ENCODE data around the gene SPATA21. TPM values are rescaled to one million over a fixed set of nuclear protein-coding genes. Genes with fewer than 3 reads are reported as not detected.
"Not testable (repeated sequence)": the region's sequence is repeated elsewhere in the genome, so short reads cannot be mapped to it uniquely, and the experiment has no call there.

The SPATA21 gene
- total RNA-seq, 1 donor from 2014 or later: not detected

- no peaks in the 10 kb centered on the region for H3K27me3 ChIP-seq (ENCODE audit: insufficient read depth, low read length)
- H3K9ac ChIP-seq (ENCODE audit: low read length): no peak overlapping the region
- Mint-ChIP-seq H3K36me3 (ENCODE audit: low read depth, unreplicated experiment) (peaks cover 10% of the 10 kb centered on the region), H3K9me3 (ENCODE audit: unreplicated experiment) (no peaks in the 10 kb centered on the region), H3K27me3 (ENCODE audit: low read depth, unreplicated experiment) (no peaks in the 10 kb centered on the region), H3K4me1 (ENCODE audit: low read depth, unreplicated experiment) (no peaks in the 10 kb centered on the region), H3K27ac (ENCODE audit: unreplicated experiment) (no peak overlapping the region), H3K4me3 (ENCODE audit: unreplicated experiment) (no peak overlapping the region)
- FAIRE-seq (no peak), DNase-seq (ENCODE audit: low read depth) (no peak)
- H3K79me2 ChIP-seq (ENCODE audit: insufficient read depth, low read length): no peaks in the 10 kb centered on the region
- H3K9me3 ChIP-seq (ENCODE audit: insufficient read depth, low read depth, low read length): no peaks in the 10 kb centered on the region
- no peak overlapping the region for H3K4me2 ChIP-seq (ENCODE audit: low read length)
- H2AFZ ChIP-seq (ENCODE audit: low read depth, low read length): no peak overlapping the region
- H3K4me3 ChIP-seq (ENCODE audit: insufficient read depth, low read depth, low read length): no peak overlapping the region
- no peak for TF ChIP-seq CTCF (IDR thresholded peaks at IDR 0.05; ENCODE audit: insufficient read depth, low read depth, low read length)
- no peak for TF ChIP-seq EZH2 (IDR thresholded peaks at IDR 0.05; ENCODE audit: insufficient read depth, low read length)
- H4K20me1 ChIP-seq (ENCODE audit: insufficient read depth, low read length): no peaks in the 10 kb centered on the region
- no peaks in the 10 kb centered on the region for H3K36me3 ChIP-seq (ENCODE audit: insufficient read depth, low read length)
- H3K4me1 ChIP-seq (ENCODE audit: insufficient read depth, low read length): no peaks in the 10 kb centered on the region
- H3K27ac ChIP-seq (ENCODE audit: low read depth, low read length): no peak overlapping the region
Measured at GRCh38 chr1:16478091-16478490, 40.9 kb upstream of the SPATA21 start.

- peaks cover 10% of the 10 kb centered on the region for H3K36me3 ChIP-seq (ENCODE audit: insufficient read depth, low read length)
- not testable (repeated sequence) for H3K36me3 Mint-ChIP-seq (ENCODE audit: low read depth, unreplicated experiment); FAIRE-seq; H3K79me2 ChIP-seq (ENCODE audit: insufficient read depth, low read length); H3K27ac ChIP-seq (ENCODE audit: low read depth, low read length); H4K20me1 ChIP-seq (ENCODE audit: insufficient read depth, low read length); H3K9ac ChIP-seq (ENCODE audit: low read length); H2AFZ ChIP-seq (ENCODE audit: low read depth, low read length); H3K9me3 ChIP-seq (ENCODE audit: insufficient read depth, low read depth, low read length); H3K4me1 Mint-ChIP-seq (ENCODE audit: low read depth, unreplicated experiment); DNase-seq (ENCODE audit: low read depth); H3K27me3 Mint-ChIP-seq (ENCODE audit: low read depth, unreplicated experiment); H3K4me2 ChIP-seq (ENCODE audit: low read length); H3K4me3 ChIP-seq (ENCODE audit: insufficient read depth, low read depth, low read length); H3K4me1 ChIP-seq (ENCODE audit: insufficient read depth, low read length); H3K27ac Mint-ChIP-seq (ENCODE audit: unreplicated experiment); H3K4me3 Mint-ChIP-seq (ENCODE audit: unreplicated experiment); H3K9me3 Mint-ChIP-seq (ENCODE audit: unreplicated experiment); H3K27me3 ChIP-seq (ENCODE audit: insufficient read depth, low read length)
Measured at GRCh38 chr1:16475771-16476770, 38.8 kb upstream of the SPATA21 start.

- peaks cover 11% of the 10 kb centered on the region for H3K36me3 ChIP-seq (ENCODE audit: insufficient read depth, low read length)
- H3K4me3 ChIP-seq (ENCODE audit: insufficient read depth, low read depth, low read length); H3K27ac Mint-ChIP-seq (ENCODE audit: unreplicated experiment); H3K79me2 ChIP-seq (ENCODE audit: insufficient read depth, low read length); H3K9ac ChIP-seq (ENCODE audit: low read length); FAIRE-seq; H3K4me3 Mint-ChIP-seq (ENCODE audit: unreplicated experiment); H4K20me1 ChIP-seq (ENCODE audit: insufficient read depth, low read length); DNase-seq (ENCODE audit: low read depth); H3K27me3 ChIP-seq (ENCODE audit: insufficient read depth, low read length); H3K4me1 ChIP-seq (ENCODE audit: insufficient read depth, low read length); H3K27ac ChIP-seq (ENCODE audit: low read depth, low read length); H2AFZ ChIP-seq (ENCODE audit: low read depth, low read length); H3K9me3 ChIP-seq (ENCODE audit: insufficient read depth, low read depth, low read length); H3K27me3 Mint-ChIP-seq (ENCODE audit: low read depth, unreplicated experiment); H3K4me1 Mint-ChIP-seq (ENCODE audit: low read depth, unreplicated experiment); H3K9me3 Mint-ChIP-seq (ENCODE audit: unreplicated experiment); H3K36me3 Mint-ChIP-seq (ENCODE audit: low read depth, unreplicated experiment); H3K4me2 ChIP-seq (ENCODE audit: low read length): not testable (repeated sequence)
Measured at GRCh38 chr1:16474891-16475290, 37.7 kb upstream of the SPATA21 start.
